Activated T-helper 2 cell treated with anti-CD3 and anti-CD28 coated beads, Interferon-gamma antibody, Interleukin-2, Interleukin-4, amounts not matched to agents 10 μg/mL and 5 μg/mL and 100 μg/mL, durations not matched to agents 14 hours and 24 hours and 36 hours (primary cell): ENCODE results near the gene RIT1. TPM values are rescaled to one million over a fixed set of nuclear protein-coding genes. Genes with fewer than 3 reads are reported as not detected.

Experiments used
- DNase-seq: peaks from one replicate; pipeline ENCODE4 v3.0.0; 2021; ENCODE audit warnings: low spot score
- H3K27ac Mint-ChIP-seq: one replicate; pipeline ENCODE4 v1.8.0; 2021; ENCODE audit warnings: mixed read lengths
- H3K27me3 Mint-ChIP-seq: one replicate; pipeline ENCODE4 v1.8.0; 2021; ENCODE audit warnings: low read depth, mixed read lengths
- H3K36me3 Mint-ChIP-seq: one replicate; pipeline ENCODE4 v1.8.0; 2021; ENCODE audit warnings: low read depth, mixed read lengths
- H3K4me1 Mint-ChIP-seq: one replicate; pipeline ENCODE4 v1.8.0; 2021; ENCODE audit warnings: low read depth, mixed read lengths
- H3K4me3 Mint-ChIP-seq: one replicate; pipeline ENCODE4 v1.8.0; 2021; ENCODE audit warnings: low read depth, mild to moderate bottlenecking, moderate library complexity, mixed read lengths
- H3K9me3 Mint-ChIP-seq: one replicate; pipeline ENCODE4 v1.8.0; 2021; ENCODE audit warnings: mixed read lengths
- intact Hi-C: fragments of 100-400 bp; cut with micrococcal nuclease; formaldehyde crosslinking; loops from one replicate; pipeline ENCODE4 v1.15.1; 2023
- total RNA-seq: library from RNA; stranded (reverse); gene quantifications from 2 replicates; pipeline ENCODE4 v1.2.3, GENCODE V29; 2022

Gene RIT1
- total RNA-seq, result 20.0 and 27.0 TPM in 2 replicates

GRCh38 chr1:155911156-155912055 is at the start of gene RIT1:
Gene RIT1, minus strand, starts transcription at chr1:155911349. Its CDS starts 588 bp downstream, at chr1:155910761.
- peak within 1 kb of the TSS; percentile 94 for H3K27ac Mint-ChIP-seq
- H3K27me3 Mint-ChIP-seq, result no peaks in the 10 kb centered on the region
- no peaks in the 10 kb centered on the region for H3K9me3 Mint-ChIP-seq
- H3K4me1 Mint-ChIP-seq, result peaks cover 17% of the 10 kb centered on the region
- peaks cover 78% of the 10 kb centered on the region for H3K36me3 Mint-ChIP-seq
- intact Hi-C loops, result loop anchor here (1.0 to 2.0 kb wide), 2 partner anchors 52 to 65 kb away; partner anchors contain the start of gene SYT11
- peak within 1 kb of the TSS; percentile 92 for H3K4me3 Mint-ChIP-seq
- DNase-seq, result peak; percentile 79

GRCh38 chr1:155960081-155960745 is 49.1 kb upstream of the RIT1 start:
- Mint-ChIP-seq H3K27ac (peak overlapping the region; percentile 62), H3K36me3 (peaks cover 72% of the 10 kb centered on the region), H3K4me3 (no peak overlapping the region), H3K27me3 (no peaks in the 10 kb centered on the region), H3K9me3 (no peaks in the 10 kb centered on the region), H3K4me1 (peaks cover 17% of the 10 kb centered on the region)
- intact Hi-C loops, result no loop called here
- no peak for DNase-seq

- DNase-seq, result no peak
- intact Hi-C loops, result no loop called here
- Mint-ChIP-seq H3K36me3 (peaks cover 80% of the 10 kb centered on the region), H3K27ac (no peak overlapping the region), H3K4me3 (no peak overlapping the region), H3K27me3 (no peaks in the 10 kb centered on the region), H3K4me1 (peaks cover 11% of the 10 kb centered on the region), H3K9me3 (no peaks in the 10 kb centered on the region)
Observed at GRCh38 chr1:155957411-155957915, 46.3 kb upstream of the RIT1 start.

GRCh38 chr1:155954645-155955044 is 43.5 kb upstream of the RIT1 start:
- DNase-seq, result no peak
- H3K27ac Mint-ChIP-seq, result no peak overlapping the region
- intact Hi-C loops, result no loop called here
- no peaks in the 10 kb centered on the region for H3K4me1 Mint-ChIP-seq
- H3K27me3 Mint-ChIP-seq, result no peaks in the 10 kb centered on the region
- peaks cover 75% of the 10 kb centered on the region for H3K36me3 Mint-ChIP-seq
- H3K9me3 Mint-ChIP-seq, result no peaks in the 10 kb centered on the region
- no peak overlapping the region for H3K4me3 Mint-ChIP-seq

GRCh38 chr1:155952505-155952890 is 41.3 kb upstream of the RIT1 start:
- Mint-ChIP-seq H3K27ac (no peak overlapping the region), H3K36me3 (peaks cover 73% of the 10 kb centered on the region), H3K4me3 (no peak overlapping the region), H3K9me3 (no peaks in the 10 kb centered on the region), H3K27me3 (no peaks in the 10 kb centered on the region), H3K4me1 (peaks cover 2% of the 10 kb centered on the region)
- DNase-seq, result no peak
- intact Hi-C loops, result no loop called here

GRCh38 chr1:155951753-155952504 is 40.8 kb upstream of the RIT1 start:
- Mint-ChIP-seq H3K4me1 (peaks cover 7% of the 10 kb centered on the region), H3K27ac (no peak overlapping the region), H3K9me3 (no peaks in the 10 kb centered on the region), H3K36me3 (peaks cover 72% of the 10 kb centered on the region), H3K27me3 (no peaks in the 10 kb centered on the region), H3K4me3 (no peak overlapping the region)
- no peak for DNase-seq
- intact Hi-C loops, result no loop called here

GRCh38 chr1:155950829-155951228 is 39.7 kb upstream of the RIT1 start:
- Mint-ChIP-seq H3K9me3 (no peaks in the 10 kb centered on the region), H3K36me3 (peaks cover 81% of the 10 kb centered on the region), H3K27me3 (no peaks in the 10 kb centered on the region), H3K4me1 (peaks cover 18% of the 10 kb centered on the region), H3K4me3 (no peak overlapping the region), H3K27ac (no peak overlapping the region)
- no peak for DNase-seq
- intact Hi-C loops, result no loop called here

- peaks cover 24% of the 10 kb centered on the region for H3K4me1 Mint-ChIP-seq
- no peaks in the 10 kb centered on the region for H3K27me3 Mint-ChIP-seq
- H3K9me3 Mint-ChIP-seq, result no peaks in the 10 kb centered on the region
- peaks cover 67% of the 10 kb centered on the region for H3K36me3 Mint-ChIP-seq
- H3K27ac Mint-ChIP-seq, result peak overlapping the region; percentile 59
- DNase-seq, result no peak
- no peak overlapping the region for H3K4me3 Mint-ChIP-seq
- intact Hi-C loops, result no loop called here
Observed at GRCh38 chr1:155947741-155948140, 36.6 kb upstream of the RIT1 start.

GRCh38 chr1:155947292-155947691 is 36.1 kb upstream of the RIT1 start:
- intact Hi-C loops, result no loop called here
- no peak for DNase-seq
- Mint-ChIP-seq H3K36me3 (peaks cover 66% of the 10 kb centered on the region), H3K4me3 (peak overlapping the region; percentile 53), H3K27me3 (no peaks in the 10 kb centered on the region), H3K9me3 (no peaks in the 10 kb centered on the region), H3K27ac (peak overlapping the region; percentile 83), H3K4me1 (peaks cover 26% of the 10 kb centered on the region)

- peak overlapping the region; percentile 83 for H3K27ac Mint-ChIP-seq
- no peak for DNase-seq
- H3K27me3 Mint-ChIP-seq, result no peaks in the 10 kb centered on the region
- peaks cover 62% of the 10 kb centered on the region for H3K36me3 Mint-ChIP-seq
- H3K4me1 Mint-ChIP-seq, result peaks cover 30% of the 10 kb centered on the region
- intact Hi-C loops, result loop anchor here (1.0 kb wide), 1 partner anchor 30 kb away; no protein-coding TSS in a partner anchor
- peak overlapping the region; percentile 53 for H3K4me3 Mint-ChIP-seq
- no peaks in the 10 kb centered on the region for H3K9me3 Mint-ChIP-seq
Observed at GRCh38 chr1:155946633-155947219, 35.6 kb upstream of the RIT1 start.

- Mint-ChIP-seq H3K4me3 (no peak overlapping the region), H3K27ac (peak overlapping the region; percentile 59), H3K36me3 (peaks cover 46% of the 10 kb centered on the region), H3K4me1 (peaks cover 49% of the 10 kb centered on the region), H3K9me3 (no peaks in the 10 kb centered on the region), H3K27me3 (no peaks in the 10 kb centered on the region)
- DNase-seq, result no peak
- intact Hi-C loops, result no loop called here
Observed at GRCh38 chr1:155944444-155944799, 33.3 kb upstream of the RIT1 start.

- H3K27ac Mint-ChIP-seq, result peak overlapping the region; percentile 73
- H3K27me3 Mint-ChIP-seq, result no peaks in the 10 kb centered on the region
- H3K4me3 Mint-ChIP-seq, result no peak overlapping the region
- intact Hi-C loops, result no loop called here
- peaks cover 51% of the 10 kb centered on the region for H3K4me1 Mint-ChIP-seq
- H3K36me3 Mint-ChIP-seq, result peaks cover 30% of the 10 kb centered on the region
- DNase-seq, result no peak
- H3K9me3 Mint-ChIP-seq, result no peaks in the 10 kb centered on the region
Observed at GRCh38 chr1:155942578-155943141, 31.5 kb upstream of the RIT1 start.
